Stimulated activated CD4-positive, alpha-beta T cell treated with anti-CD3 and anti-CD28 coated beads, Interleukin-15, amount 100 ng/mL, for 48 hours (primary cell): ENCODE results near the gene KNDC1.
"Not testable (repeated sequence)": the region's sequence is repeated elsewhere in the genome, so short reads cannot be mapped to it uniquely, and the experiment has no call there.

ENCODE experiments used
- DNase-seq, 2 donors: peaks; one replicate each; pipeline ENCODE4 v3.0.0-alpha.2; 2020; ENCODE audit warnings: low read depth in 2 of 2

The KNDC1 gene, protein sequence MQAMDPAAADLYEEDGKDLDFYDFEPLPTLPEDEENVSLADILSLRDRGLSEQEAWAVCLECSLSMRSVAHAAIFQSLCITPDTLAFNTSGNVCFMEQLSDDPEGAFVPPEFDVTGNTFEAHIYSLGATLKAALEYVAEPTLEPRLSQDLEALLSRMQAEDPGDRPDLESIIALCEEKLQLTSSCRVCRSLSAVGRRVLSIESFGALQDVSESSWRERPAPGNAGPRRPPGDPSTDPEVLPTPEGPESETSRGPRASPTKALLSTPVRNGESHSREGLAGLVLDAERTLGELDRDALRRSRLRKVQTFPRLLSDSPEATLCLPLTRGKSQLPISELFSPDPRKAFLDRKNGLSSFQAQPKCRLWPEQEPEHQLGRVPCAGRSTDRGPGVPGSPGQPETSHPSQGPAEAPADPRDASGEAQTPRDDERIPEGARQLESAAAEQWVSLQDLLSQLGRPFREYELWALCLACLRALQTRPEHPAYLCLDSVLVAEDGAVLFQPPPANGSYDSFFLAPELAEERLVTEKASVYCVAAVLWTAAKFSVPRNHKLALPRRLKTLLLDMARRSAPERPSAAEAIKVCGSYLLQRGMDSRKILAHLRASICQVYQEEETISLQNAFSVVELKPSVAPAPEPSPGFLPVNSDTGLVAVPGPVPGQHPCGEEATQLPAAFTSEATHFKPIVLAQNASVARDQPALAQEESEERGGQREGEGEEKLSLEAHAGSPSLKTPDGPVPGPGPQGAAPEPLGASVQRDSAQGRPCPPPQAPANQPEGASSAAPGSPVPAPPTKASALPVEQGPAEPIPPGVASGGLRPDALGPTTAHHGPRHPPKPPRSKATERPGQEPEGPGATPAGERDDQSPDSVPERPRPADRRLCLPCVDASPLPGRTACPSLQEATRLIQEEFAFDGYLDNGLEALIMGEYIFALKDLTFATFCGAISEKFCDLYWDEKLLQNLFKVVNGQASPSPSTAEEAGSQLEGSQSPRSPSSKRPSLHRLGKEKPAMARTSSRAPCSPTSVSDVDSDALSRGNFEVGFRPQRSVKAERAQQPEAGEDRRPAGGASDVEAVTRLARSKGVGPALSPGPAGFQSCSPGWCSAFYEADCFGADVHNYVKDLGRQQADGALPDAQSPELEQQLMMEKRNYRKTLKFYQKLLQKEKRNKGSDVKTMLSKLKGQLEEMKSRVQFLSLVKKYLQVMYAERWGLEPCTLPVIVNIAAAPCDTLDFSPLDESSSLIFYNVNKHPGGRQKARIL (N-terminal part only)

DNA sequence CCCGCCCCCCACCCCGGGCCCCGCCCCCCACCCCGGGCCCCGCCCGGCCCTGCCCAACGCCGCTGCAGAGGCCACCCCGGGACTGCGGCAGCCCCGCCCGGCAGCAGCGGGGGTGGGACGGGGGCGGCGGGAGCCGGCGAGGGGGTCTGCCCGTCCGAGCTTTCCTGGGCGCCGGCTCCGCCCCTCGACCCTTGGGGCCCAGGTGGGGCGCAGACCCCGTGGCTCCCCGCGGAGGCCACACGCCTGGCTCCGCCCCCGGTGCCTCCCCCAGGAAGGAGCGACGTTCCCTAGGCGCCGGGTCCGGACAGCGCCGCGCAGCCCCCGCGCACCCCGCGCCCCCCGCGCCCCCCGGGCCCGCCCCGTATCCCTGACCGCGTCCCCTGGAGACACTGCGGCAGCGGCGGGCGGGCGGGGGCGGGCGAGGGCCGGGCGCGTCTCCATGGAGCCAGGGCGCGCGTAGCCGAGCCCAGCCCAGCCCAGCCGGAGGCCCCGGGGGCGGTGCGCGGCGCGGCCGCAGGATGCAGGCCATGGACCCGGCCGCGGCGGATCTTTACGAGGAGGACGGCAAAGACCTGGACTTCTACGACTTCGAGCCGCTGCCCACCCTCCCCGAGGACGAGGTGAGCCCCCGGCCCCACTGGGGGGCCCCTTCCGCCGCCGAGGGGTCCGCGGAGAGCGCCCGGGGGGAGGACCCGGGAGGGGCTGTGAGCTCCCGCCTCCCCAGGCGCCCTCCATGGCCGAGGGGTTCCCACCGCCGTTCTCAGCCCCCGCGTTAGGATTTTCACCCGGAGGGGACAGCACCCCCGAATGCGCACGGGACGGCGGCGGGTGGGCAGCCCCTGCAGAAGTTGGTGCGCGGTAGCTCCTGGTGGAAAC is at the start of gene KNDC1:
Gene KNDC1 (plus strand): TSS at position 270 of the 876 bp plus-strand sequence. CDS start 249 bp downstream, at position 519.
- no peak for DNase-seq

- DNase-seq: no peak
These were observed 49.3 kb upstream of the KNDC1 start for GRCh38 chr10:133110609-133111275.

DNA sequence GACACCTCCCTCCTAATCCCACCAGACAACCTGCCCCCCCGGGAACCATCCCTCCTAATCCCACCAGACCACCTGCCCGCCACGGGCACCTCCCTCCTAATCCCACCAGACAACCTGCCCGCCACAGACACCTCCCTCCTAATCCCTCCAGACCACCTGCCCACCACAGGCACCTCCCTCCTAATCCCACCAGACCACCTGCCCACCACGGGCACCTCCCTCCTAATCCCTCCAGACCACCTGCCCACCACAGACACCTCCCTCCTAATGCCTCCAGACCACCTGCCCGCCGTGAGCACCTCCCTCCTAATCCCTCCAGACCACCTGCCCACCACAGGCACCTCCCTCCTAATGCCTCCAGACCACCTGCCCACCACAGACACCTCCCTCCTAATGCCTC is 48.4 kb upstream of the KNDC1 start:
- not testable (repeated sequence) for DNase-seq

GRCh38 chr10:133113146-133113830 is 46.7 kb upstream of the KNDC1 start:
- no peak for DNase-seq

GRCh38 chr10:133113847-133114246 is 46.2 kb upstream of the KNDC1 start:
- no peak for DNase-seq

- DNase-seq: no peak
These were observed 45.8 kb upstream of the KNDC1 start for GRCh38 chr10:133114251-133114650.

- DNase-seq: no peak
These were observed 45.1 kb upstream of the KNDC1 start for GRCh38 chr10:133114726-133115452.

GRCh38 chr10:133115453-133115842 is 44.6 kb upstream of the KNDC1 start:
- no peak for DNase-seq

DNA sequence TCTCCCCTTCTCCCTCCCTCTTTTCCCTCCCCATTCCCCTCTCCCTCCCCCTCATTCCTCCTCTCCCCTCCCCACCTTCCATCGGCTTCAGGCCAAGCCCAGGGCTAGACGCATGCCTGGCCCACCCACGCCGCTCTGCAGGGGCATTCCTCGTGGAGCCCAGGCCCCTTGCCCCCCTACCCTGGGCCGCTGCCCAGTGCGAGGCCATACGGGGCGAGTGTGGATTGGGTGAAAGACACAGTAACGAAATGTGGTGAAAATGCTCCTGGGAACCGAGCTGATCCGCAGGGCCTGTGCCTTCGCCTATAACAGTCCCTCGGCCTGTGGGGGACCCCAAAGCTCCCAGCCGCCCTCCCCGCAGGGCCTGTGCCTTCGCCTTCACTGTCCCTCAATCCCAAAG is 44.0 kb upstream of the KNDC1 start:
- no peak for DNase-seq

- no peak for DNase-seq
These were observed 43.6 kb upstream of the KNDC1 start for GRCh38 chr10:133116455-133116854.

DNA sequence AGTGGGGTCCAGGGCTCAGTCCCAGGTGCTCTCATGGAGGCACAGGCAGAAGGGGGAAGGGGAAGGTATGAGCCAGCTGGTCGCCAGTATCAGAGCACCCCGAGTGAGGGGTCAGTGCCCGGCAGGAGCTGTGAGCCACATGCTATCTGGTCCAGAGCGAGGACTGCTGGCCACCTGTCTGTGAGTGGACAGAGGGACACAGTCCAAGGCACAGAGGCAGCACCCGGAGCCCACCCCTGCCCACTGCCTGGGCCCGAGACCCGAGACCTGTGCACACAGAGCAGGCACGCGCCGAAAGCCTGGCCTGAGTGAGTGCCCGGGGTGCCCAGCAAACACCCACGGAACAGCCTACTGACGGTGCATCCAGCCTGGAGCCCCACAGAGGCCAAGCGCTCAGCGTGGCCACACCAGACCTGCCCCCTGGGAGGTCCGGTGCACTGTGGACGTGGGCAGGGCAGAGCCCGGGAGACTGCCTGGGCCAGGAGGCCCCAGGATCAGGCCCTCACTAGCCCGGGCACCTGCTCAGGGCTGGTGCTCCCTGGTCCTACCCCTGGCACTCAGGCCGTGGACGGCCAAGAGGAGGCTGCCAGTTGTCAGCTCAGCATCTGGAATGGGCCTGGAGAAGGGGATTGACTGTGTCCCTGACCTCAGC is 42.9 kb upstream of the KNDC1 start:
- no peak for DNase-seq

DNA sequence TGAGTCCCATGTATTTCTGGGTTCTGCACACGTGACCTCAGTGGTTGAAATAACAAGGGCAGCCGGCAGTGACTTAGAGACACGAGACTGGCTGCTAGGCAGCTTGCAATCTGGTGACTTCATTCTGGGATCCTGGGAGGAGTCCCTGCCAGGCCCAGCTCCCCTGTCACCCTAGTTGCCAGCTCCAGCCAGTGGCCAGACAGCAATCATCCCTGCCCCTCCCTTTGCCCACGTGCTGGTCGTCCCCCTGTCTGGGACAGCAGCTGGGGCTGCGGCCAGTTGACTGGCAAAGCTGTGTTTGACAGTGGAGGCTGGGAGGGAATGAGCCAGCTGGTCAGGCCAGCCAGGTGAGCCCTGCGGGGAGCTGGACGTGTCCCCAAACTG is 42.3 kb upstream of the KNDC1 start:
- DNase-seq: no peak

DNA sequence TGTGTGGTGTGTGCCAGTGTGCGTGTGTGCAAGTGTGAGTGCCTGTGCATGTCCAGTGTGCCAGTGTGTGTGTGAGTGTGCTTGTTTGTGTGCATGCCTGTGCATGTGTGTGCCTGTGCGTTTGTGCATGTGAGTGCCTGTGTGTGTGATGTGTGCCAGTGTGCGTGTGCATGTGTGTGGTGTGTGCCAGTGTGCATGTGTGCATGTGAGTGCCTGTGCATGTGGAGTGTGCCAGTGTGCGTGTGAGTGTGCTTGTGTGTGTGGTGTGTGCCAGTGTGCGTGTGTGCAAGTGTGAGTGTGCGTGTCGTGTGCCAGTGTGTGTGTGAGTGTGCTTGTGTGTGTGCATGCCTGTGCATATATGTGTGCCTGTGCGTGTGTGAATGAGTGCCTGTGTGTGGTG is 38.5 kb upstream of the KNDC1 start:
- DNase-seq: no peak

DNA sequence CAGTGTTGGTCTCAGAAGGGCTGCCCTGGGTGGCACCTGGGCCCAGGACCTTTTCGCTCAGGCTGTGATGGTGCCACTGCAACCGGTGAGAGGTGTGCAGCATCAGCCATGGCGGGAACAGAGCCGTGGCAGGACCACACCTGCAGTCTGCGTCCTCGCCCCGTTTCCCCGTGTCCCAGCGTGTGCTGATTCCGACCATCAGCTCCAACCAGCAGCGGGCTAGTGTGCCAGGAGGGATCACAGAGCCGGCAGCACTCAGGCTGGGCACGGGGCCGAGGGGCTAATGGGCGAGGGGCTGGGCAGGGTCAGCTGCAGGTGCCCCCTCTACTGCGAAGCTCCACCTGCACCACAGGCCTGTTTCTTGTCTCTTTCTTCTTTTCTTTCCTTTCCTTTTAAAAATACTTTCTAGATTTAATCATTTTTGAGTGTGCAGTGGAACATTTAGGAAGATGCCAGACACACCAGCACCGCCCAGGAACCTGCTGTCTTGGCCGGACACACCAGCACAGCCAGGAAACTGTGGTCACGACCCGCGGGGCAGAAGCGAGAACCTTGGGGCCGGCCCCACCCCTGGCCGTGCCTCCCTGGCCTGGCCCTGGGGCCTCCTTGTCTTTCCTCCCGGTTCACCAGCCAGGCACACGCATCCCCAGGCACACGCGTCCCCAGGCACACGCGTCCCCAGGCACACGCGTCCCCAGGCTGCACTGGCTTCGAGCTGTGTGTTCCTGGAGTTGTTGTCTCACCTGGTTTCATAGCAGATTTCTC is 37.7 kb upstream of the KNDC1 start:
- no peak for DNase-seq

DNA sequence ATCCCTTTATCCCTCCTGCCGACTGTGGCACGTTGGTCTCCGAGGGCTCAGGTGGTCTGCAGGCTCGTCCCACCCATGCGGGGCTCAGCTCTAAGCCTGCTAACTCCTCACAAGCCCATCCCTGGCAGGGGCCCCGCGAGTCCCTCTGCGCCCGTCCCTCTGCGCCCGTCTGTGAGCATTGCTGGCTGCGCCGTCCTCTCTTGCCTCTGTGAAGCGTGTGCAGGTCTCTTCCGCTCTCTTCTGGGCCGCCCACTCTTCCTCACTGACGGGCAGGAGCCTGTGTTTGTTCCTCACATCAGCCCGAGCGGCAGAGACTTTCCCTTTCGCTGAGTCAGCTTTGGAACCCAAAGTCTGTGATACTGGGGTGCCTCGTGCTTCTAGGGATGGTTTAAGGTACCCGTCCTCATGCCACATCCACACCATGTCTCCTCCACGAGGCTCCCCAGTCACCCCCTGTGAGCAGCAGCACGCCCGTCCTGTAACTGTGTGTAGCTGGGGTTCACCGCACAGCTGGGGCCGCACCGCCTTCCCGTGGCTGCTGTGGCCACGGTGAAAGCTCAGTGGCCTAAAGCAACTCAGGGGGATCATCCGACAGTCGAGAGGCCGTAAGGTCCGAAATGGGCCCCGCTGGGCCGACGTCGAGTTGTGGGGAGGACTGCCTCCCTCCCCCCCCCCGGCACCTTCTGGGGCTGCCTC is 36.8 kb upstream of the KNDC1 start:
- DNase-seq: no peak

- no peak for DNase-seq
These were observed 36.2 kb upstream of the KNDC1 start for GRCh38 chr10:133123746-133124356.
